Esophagus muscularis mucosa (tissue), 4 donors: ENCODE data around the gene UPK1B. TPM values are rescaled to one million over a fixed set of nuclear protein-coding genes. Genes with fewer than 3 reads are reported as not detected.
"Not testable (repeated sequence)": the region's sequence is repeated elsewhere in the genome, so short reads cannot be mapped to it uniquely, and the experiment has no call there.

Experiments
- DNase-seq: peaks from one replicate; pipeline ENCODE4 v3.0.0-alpha.2; 2017; ENCODE audit errors: extremely low spot score
- H3K27ac ChIP-seq, 4 donors: fragments of 200-600 bp; sonication (generic); replicated peaks in 1 of 4; 1 replicate in 3 of 4; 2 replicates in 1 of 4; pipeline ENCODE4 v1.5.1; 2016 to 2019; ENCODE audit warnings: mild to moderate bottlenecking in 1 of 4
- H3K27me3 ChIP-seq, 4 donors: fragments of 200-600 bp; sonication (generic); one replicate each; pipeline versions ENCODE4 v1.5.1 to v1.6.0; 2016 to 2019
- H3K36me3 ChIP-seq, 4 donors: fragments of 200-600 bp; sonication (generic); one replicate each; pipeline ENCODE4 v1.5.1; 2016 to 2019
- H3K4me1 ChIP-seq, 4 donors: fragments of 200-600 bp; sonication (generic); one replicate each; pipeline ENCODE4 v1.5.1; 2016 to 2019
- H3K4me3 ChIP-seq, 4 donors: fragments of 200-600 bp; sonication (generic); 1 replicate in 2 of 4; 2 replicates in 2 of 4; pipeline ENCODE4 v1.5.1; 2016 to 2019; ENCODE audit warnings: mild to moderate bottlenecking in 4 of 4, moderate library complexity in 1 of 4
- H3K9me3 ChIP-seq, 4 donors: fragments of 200-600 bp; sonication (generic); 1 replicate in 3 of 4; 2 replicates in 1 of 4; pipeline ENCODE4 v1.5.1; 2016 to 2019
- CTCF ChIP-seq, 3 experiments: fragments of 200-600 bp in 2 of 3; fragments of 450-650 bp in 1 of 3; sonication (generic) in 2 of 3; IDR thresholded peaks; one replicate each; pipeline ENCODE4 v1.5.1; 2017 to 2019; ENCODE audit warnings: antibody characterized with exemption in 3 of 3, mild to moderate bottlenecking in 2 of 3, moderate library complexity in 1 of 3
- EP300 ChIP-seq: sonication (generic); formaldehyde crosslinking; IDR thresholded peaks from one replicate; pipeline ENCODE4 v1.6.1; 2017; ENCODE audit warnings: antibody characterized with exemption
- POLR2A ChIP-seq: fragments of 450-650 bp; IDR thresholded peaks from one replicate; pipeline ENCODE4 v1.6.1; 2017; ENCODE audit warnings: antibody characterized with exemption, moderate library complexity, mild to moderate bottlenecking, low read depth
- POLR2AphosphoS5 ChIP-seq, 2 donors: sonication (generic); formaldehyde crosslinking; IDR thresholded peaks; one replicate each; pipeline ENCODE4 v1.6.1; 2017; ENCODE audit warnings: antibody characterized with exemption in 2 of 2
- WGBS: methylation state at CpG from one replicate; pipeline ENCODE4 v1.1.5; 2018; 5-methylcytosine and 5-hydroxymethylcytosine counted together
- intact Hi-C: fragments of 100-400 bp; cut with DNase I; formaldehyde crosslinking; loops from one replicate; pipeline ENCODE4 v1.15.1; 2023
- total RNA-seq, 4 donors: library from RNA; depleted of rRNA; stranded (reverse); fragments of >200 nt; gene quantifications; one replicate each; pipeline versions ENCODE4 v1.1.0 to v1.2.1, GENCODE V29; 2016

The UPK1B gene
- total RNA-seq, 4 donors from 2014 or later, result not detected

GRCh38 chr3:119160361-119160760 lies 13.0 kb upstream of the UPK1B start:
- WGBS, result 82% methylated on average over 1 of the region's 1 CpG
- TF ChIP-seq EP300 (no peak), CTCF (IDR thresholded peaks at IDR 0.05) (no peak)
- H3K9me3 ChIP-seq, result peaks cover 0 to 17% (median 5%) of the 10 kb centered on the region in 4 donors
- DNase-seq, result no peak
- H3K27ac ChIP-seq, result no peak overlapping the region
- intact Hi-C loops, result no loop called here
- no peak overlapping the region for H3K4me3 ChIP-seq
- no peaks in the 10 kb centered on the region for H3K36me3 ChIP-seq
- no peaks in the 10 kb centered on the region for H3K4me1 ChIP-seq
- no peaks in the 10 kb centered on the region for H3K27me3 ChIP-seq

- Histone ChIP-seq H3K27ac (no peak overlapping the region), H3K9me3 (peaks cover 0 to 13% (median 5%) of the 10 kb centered on the region in 4 donors), H3K36me3 (no peaks in the 10 kb centered on the region), H3K4me1 (no peaks in the 10 kb centered on the region), H3K4me3 (no peak overlapping the region), H3K27me3 (no peaks in the 10 kb centered on the region)
- intact Hi-C loops, result no loop called here
- DNase-seq, result no peak
- 52% methylated on average over 1 of the region's 1 CpG for WGBS
- no peak for TF ChIP-seq POLR2AphosphoS5 (IDR thresholded peaks at IDR 0.05)
- TF ChIP-seq POLR2A, result no peak
- TF ChIP-seq CTCF (IDR thresholded peaks at IDR 0.05), result no peak
- TF ChIP-seq EP300, result no peak
Observed at GRCh38 chr3:119160815-119161214, 12.6 kb upstream of the UPK1B start.

- Histone ChIP-seq H3K27ac (no peak overlapping the region), H3K27me3 (no peaks in the 10 kb centered on the region), H3K36me3 (no peaks in the 10 kb centered on the region), H3K4me1 (no peaks in the 10 kb centered on the region), H3K9me3 (peaks cover 0 to 10% (median 4%) of the 10 kb centered on the region in 4 donors), H3K4me3 (no peak overlapping the region)
- TF ChIP-seq EP300 (no peak), POLR2AphosphoS5 (IDR thresholded peaks at IDR 0.05) (no peak), CTCF (IDR thresholded peaks at IDR 0.05) (no peak), POLR2A (no peak)
- intact Hi-C loops, result no loop called here
- WGBS, result 57% methylated on average over 2 of the region's 2 CpGs
- DNase-seq, result no peak
Observed at GRCh38 chr3:119161240-119161639, 12.2 kb upstream of the UPK1B start.

- H3K36me3 ChIP-seq, H3K4me1 ChIP-seq, H3K27ac ChIP-seq, H3K9me3 ChIP-seq, H3K4me3 ChIP-seq, intact Hi-C loops, DNase-seq, H3K27me3 ChIP-seq: not testable (repeated sequence)
- WGBS, result 83% methylated on average over 9 of the region's 9 CpGs
Observed at GRCh38 chr3:119164745-119165144, 8.7 kb upstream of the UPK1B start.

- no peak overlapping the region for H3K4me3 ChIP-seq
- 91% methylated on average over 3 of the region's 3 CpGs for WGBS
- H3K27me3 ChIP-seq, result no peaks in the 10 kb centered on the region
- H3K4me1 ChIP-seq, result no peaks in the 10 kb centered on the region
- no peak overlapping the region for H3K27ac ChIP-seq
- H3K9me3 ChIP-seq, result no peaks in the 10 kb centered on the region
- intact Hi-C loops, result no loop called here
- TF ChIP-seq EP300, result no peak
- TF ChIP-seq POLR2AphosphoS5 (IDR thresholded peaks at IDR 0.05), result no peak
- TF ChIP-seq CTCF (IDR thresholded peaks at IDR 0.05), result no peak
- no peak for TF ChIP-seq POLR2A
- no peak for DNase-seq
- H3K36me3 ChIP-seq, result no peaks in the 10 kb centered on the region
Observed at GRCh38 chr3:119170821-119171220, 2.6 kb upstream of the UPK1B start.
